H1 (cell line): ENCODE measurements around the gene TBC1D2B. TPM values are rescaled to one million over a fixed set of nuclear protein-coding genes. Genes with fewer than 3 reads are reported as not detected.

Experiments
- ATF3 ChIP-seq: IDR thresholded peaks from 2 replicates; pipeline ENCODE4 v1.6.1; 2011; ENCODE audit warnings: low read depth, mild to moderate bottlenecking, low read length; ENCODE audit not compliant: insufficient read depth
- CBX8 ChIP-seq: fragments of 300-800, 300-1000 bp; sonication (generic); IDR thresholded peaks from 2 replicates; pipeline ENCODE4 v1.7.1; 2016; ENCODE audit warnings: low read depth, low read length, borderline replicate concordance
- CREB1 ChIP-seq: IDR thresholded peaks from 2 replicates; pipeline ENCODE4 v1.6.1; 2012; ENCODE audit warnings: inconsistent platforms
- CTBP2 ChIP-seq: IDR thresholded peaks from 2 replicates; pipeline ENCODE4 v1.7.0; 2011; ENCODE audit warnings: borderline replicate concordance, mild to moderate bottlenecking, moderate library complexity, mixed read lengths, low read length; ENCODE audit not compliant: insufficient read depth, insufficient read length
- EP300 ChIP-seq, 2 experiments: IDR thresholded peaks; 1 replicate in 1 of 2; 2 replicates in 1 of 2; pipeline ENCODE4 v1.6.1; 2011 to 2012; ENCODE audit warnings: low read depth in 2 of 2, low read length in 2 of 2, mild to moderate bottlenecking in 2 of 2, borderline replicate concordance in 1 of 2, inconsistent platforms in 1 of 2, moderate library complexity in 1 of 2
- GABPA ChIP-seq: IDR thresholded peaks from 2 replicates; pipeline ENCODE4 v1.6.1; 2011; ENCODE audit warnings: mild to moderate bottlenecking, low read length, moderate library complexity, borderline replicate concordance; ENCODE audit not compliant: insufficient read depth
- HDAC6 ChIP-seq: IDR thresholded peaks from one replicate; pipeline ENCODE4 v1.7.1; 2012; ENCODE audit warnings: low read depth, mild to moderate bottlenecking, inconsistent platforms, low read length, moderate library complexity
- JUN ChIP-seq: IDR thresholded peaks from 2 replicates; pipeline ENCODE4 v1.6.1; 2011; ENCODE audit warnings: low read depth, mild to moderate bottlenecking, improper control_type of control experiment, low read length
- KDM1A ChIP-seq: fragments of 200-600, 300-600 bp; sonication (generic); IDR thresholded peaks from 2 replicates; pipeline ENCODE4 v1.7.1; 2016; ENCODE audit warnings: mild to moderate bottlenecking, low read length, borderline replicate concordance
- KDM5A ChIP-seq: fragments of 200-600 bp; IDR thresholded peaks from 2 replicates; pipeline ENCODE4 v1.7.1; 2012; ENCODE audit warnings: mild to moderate bottlenecking, low read length, inconsistent platforms, mixed read lengths
- RAD21 ChIP-seq, 2 experiments: IDR thresholded peaks in 1 of 2; conservative IDR thresholded peaks in 1 of 2; 2 replicates each; pipeline ENCODE4 v1.6.1; 2011; ENCODE audit warnings: low read depth in 2 of 2, low read length in 2 of 2, improper control_type of control experiment in 1 of 2, inconsistent platforms in 1 of 2, mild to moderate bottlenecking in 1 of 2, moderate library complexity in 1 of 2
- SAP30 ChIP-seq: fragments of 300-600 bp; sonication (generic); IDR thresholded peaks from 2 replicates; pipeline ENCODE4 v1.7.1; 2012; ENCODE audit warnings: low read length, moderate library complexity, mild to moderate bottlenecking, inconsistent platforms; ENCODE audit not compliant: insufficient read depth, insufficient replicate concordance
- SP1 ChIP-seq: IDR thresholded peaks from 2 replicates; pipeline ENCODE4 v1.6.1; 2011; ENCODE audit warnings: low read depth, low read length
- TAF7 ChIP-seq: optimal IDR thresholded peaks from 2 replicates; pipeline ENCODE3; 2011; ENCODE audit warnings: low read depth, mild to moderate bottlenecking, inconsistent platforms, low read length, moderate library complexity, borderline replicate concordance
- TBP ChIP-seq: IDR thresholded peaks from 2 replicates; pipeline ENCODE4 v1.6.1; 2011; ENCODE audit warnings: low read depth, low read length, improper control_type of control experiment
- TCF12 ChIP-seq: IDR thresholded peaks from 2 replicates; pipeline ENCODE4 v1.6.1; 2011; ENCODE audit warnings: low read depth, mild to moderate bottlenecking, low read length
- TEAD4 ChIP-seq: IDR thresholded peaks from 2 replicates; pipeline ENCODE4 v1.6.1; 2012; ENCODE audit warnings: low read depth, low read length, inconsistent platforms, mixed read lengths
- polyA plus RNA-seq, 7 experiments: library from polyadenylated mRNA; depleted of rRNA in 3 of 7; stranded (reverse) in 5 of 7; unstranded in 2 of 7; fragments of >200 nt in 5 of 7; fragments of 200-250 nt in 2 of 7; gene quantifications; 1 replicate in 5 of 7; 2 replicates in 1 of 7; 4 replicates in 1 of 7; pipeline versions ENCODE4 v1.2.1 to v1.2.3, GENCODE V29; 2011 to 2013; ENCODE audit warnings: missing spikeins in 2 of 7, mixed read lengths in 2 of 7
- total RNA-seq: library from RNA; stranded (reverse); fragmentation: NEBNext Ultra II Directional; extraction: Animal tissue kit (Norgen Biotek cat#: 25700); gene quantifications from 2 replicates; pipeline ENCODE4 v1.2.1, GENCODE V29; 2021
- TF ChIP-seq, protein P1 (sequence below): IDR thresholded peaks from 2 replicates; pipeline ENCODE4 v1.6.1; 2012; ENCODE audit warnings: low read length, inconsistent platforms
- TF ChIP-seq, protein P2 (sequence below): IDR thresholded peaks from 2 replicates; pipeline ENCODE4 v1.6.1; 2012; ENCODE audit warnings: inconsistent platforms

The TBC1D2B gene
- total and polyA plus RNA-seq, 2 of the 8 experiments (the other 6 are each of a cell fraction or from before 2014, with no cell fraction given): 11.9 to 19.5 TPM

- TF ChIP-seq TEAD4 (no peak), TBP (no peak), TAF7 (no peak), EP300 (IDR thresholded peaks at IDR 0.05; ENCODE audit: borderline replicate concordance in 1 of 2, low read depth in 2 of 2, low read length in 2 of 2) (no peak), GABPA (0 out of 2 replicates have a peak, but pooled peaks have one; percentile 27), SP1 (peak; percentile 23; the same call in 1 of the 2 replicates), TCF12 (0 out of 2 replicates have a peak, but pooled peaks have one; percentile 36), KDM5A (no peak), ATF3 (no peak; the same call in 1 of the 2 replicates), KDM1A (no peak), CTBP2 (no peak), HDAC6 (no peak), CREB1 (no peak), RAD21 (IDR thresholded peaks at IDR 0.05 in 1 of 2, conservative IDR thresholded peaks at IDR 0.05 in 1 of 2; ENCODE audit: low read depth in 2 of 2, low read length in 2 of 2) (peak; percentile 84 to 86), SAP30 (no peak), CBX8 (no peak), JUN (no peak)
- TF ChIP-seq, protein P1, sequence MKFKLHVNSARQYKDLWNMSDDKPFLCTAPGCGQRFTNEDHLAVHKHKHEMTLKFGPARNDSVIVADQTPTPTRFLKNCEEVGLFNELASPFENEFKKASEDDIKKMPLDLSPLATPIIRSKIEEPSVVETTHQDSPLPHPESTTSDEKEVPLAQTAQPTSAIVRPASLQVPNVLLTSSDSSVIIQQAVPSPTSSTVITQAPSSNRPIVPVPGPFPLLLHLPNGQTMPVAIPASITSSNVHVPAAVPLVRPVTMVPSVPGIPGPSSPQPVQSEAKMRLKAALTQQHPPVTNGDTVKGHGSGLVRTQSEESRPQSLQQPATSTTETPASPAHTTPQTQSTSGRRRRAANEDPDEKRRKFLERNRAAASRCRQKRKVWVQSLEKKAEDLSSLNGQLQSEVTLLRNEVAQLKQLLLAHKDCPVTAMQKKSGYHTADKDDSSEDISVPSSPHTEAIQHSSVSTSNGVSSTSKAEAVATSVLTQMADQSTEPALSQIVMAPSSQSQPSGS: no peak
- TF ChIP-seq, protein P2, sequence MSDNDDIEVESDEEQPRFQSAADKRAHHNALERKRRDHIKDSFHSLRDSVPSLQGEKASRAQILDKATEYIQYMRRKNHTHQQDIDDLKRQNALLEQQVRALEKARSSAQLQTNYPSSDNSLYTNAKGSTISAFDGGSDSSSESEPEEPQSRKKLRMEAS: 0 out of 2 replicates have a peak, but pooled peaks have one; percentile 25
Observed at GRCh38 chr15:78108300-78109084, 31.0 kb upstream of the TBC1D2B start (continued).
